GM18508 (cell line): Measurements from ENCODE around the gene PKN1.

Experiments
- ATAC-seq: cut with Tn5 transposase; IDR thresholded peaks from one replicate; pipeline ENCODE4 v1.9.1; 2021; ENCODE audit warnings: moderate number of reproducible peaks; ENCODE audit not compliant: insufficient read depth, unreplicated experiment

PKN1 gene

GRCh38 chr19:14507704-14508542, 74.8 kb downstream of the PKN1 start:
- no peak for ATAC-seq

GRCh38 chr19:14510311-14511228, 77.5 kb downstream of the PKN1 start:
- ATAC-seq: no peak

- no peak for ATAC-seq
Observed at GRCh38 chr19:14511229-14511593, 78.1 kb downstream of the PKN1 start.

- no peak for ATAC-seq
Observed at GRCh38 chr19:14512406-14512961, 79.4 kb downstream of the PKN1 start.

- no peak for ATAC-seq
Observed at GRCh38 chr19:14514215-14514863, 81.2 kb downstream of the PKN1 start.

- ATAC-seq: no peak
Observed at GRCh38 chr19:14515501-14516047, 82.5 kb downstream of the PKN1 start.

GRCh38 chr19:14516048-14516534, 83.0 kb downstream of the PKN1 start:
- no peak for ATAC-seq

- no peak for ATAC-seq
Observed at GRCh38 chr19:14516746-14517438, 83.8 kb downstream of the PKN1 start.

- ATAC-seq: no peak
Observed at GRCh38 chr19:14517446-14517839, 84.3 kb downstream of the PKN1 start.

- peak; percentile 37 for ATAC-seq
Observed at GRCh38 chr19:14517840-14518505, 84.9 kb downstream of the PKN1 start, which contains the start of gene DNAJB1. Gene DNAJB1, minus strand, starts transcription at chr19:14518397. Its CDS starts 48 bp downstream, at chr19:14518349.

- ATAC-seq: no peak
Observed at GRCh38 chr19:14519245-14519859, 86.2 kb downstream of the PKN1 start.

- no peak for ATAC-seq
Observed at GRCh38 chr19:14519860-14520407, 86.8 kb downstream of the PKN1 start.

GRCh38 chr19:14520543-14520942, 87.4 kb downstream of the PKN1 start:
- no peak for ATAC-seq
